ENCODE results near the gene PDZD4. TPM values are rescaled to one million over a fixed set of nuclear protein-coding genes. Genes with fewer than 3 reads are reported as not detected.
"Not testable (repeated sequence)": the region's sequence is repeated elsewhere in the genome, so short reads cannot be mapped to it uniquely, and the experiment has no call there.

The PDZD4 gene
- total RNA-seq, 1 donor from 2014 or later: 165 TPM

DNA sequence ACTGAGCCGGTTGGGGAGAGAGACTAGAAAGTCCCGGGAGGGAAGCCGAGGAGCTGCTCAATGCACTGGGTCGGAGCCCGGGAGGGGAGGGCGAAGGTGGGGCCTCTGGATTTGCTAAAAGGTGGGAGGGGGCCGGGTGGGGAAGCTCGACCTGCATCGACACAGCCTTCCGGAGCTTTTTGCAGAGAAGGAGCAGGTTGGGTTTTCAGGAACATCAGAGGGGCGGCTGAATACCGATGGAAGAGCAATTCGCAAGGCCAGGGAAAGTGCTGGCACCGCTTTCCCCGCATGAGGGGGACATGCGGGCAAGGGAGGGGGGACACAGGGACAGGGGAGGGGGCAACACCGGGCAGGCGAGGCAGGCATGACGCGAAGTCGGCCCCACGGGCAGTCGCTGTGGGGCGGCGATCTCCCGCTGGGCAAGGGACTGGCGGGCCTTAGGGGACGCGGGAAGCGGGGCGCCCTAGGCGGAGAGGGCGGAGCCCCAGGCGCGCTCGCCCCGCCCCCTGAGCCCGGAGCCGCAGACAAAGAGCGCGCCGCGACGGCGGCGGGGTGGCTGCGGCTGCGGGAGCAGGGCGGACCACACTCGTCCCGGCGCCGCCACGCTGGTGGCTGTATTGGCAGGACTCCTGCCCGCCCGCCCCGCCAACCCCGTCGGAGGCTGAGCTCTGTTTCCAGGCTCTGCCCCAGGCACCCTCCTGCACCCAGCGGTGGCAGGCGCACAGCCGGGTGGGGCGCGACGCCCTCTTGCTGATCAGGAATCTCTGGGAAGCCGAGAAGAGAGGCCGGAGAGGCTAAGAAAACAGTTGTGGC is 11.6 kb downstream of the PDZD4 start:
- peak; percentile 66 to 73 for DNase-seq (ENCODE audit: low spot score in 2 of 2)

DNA sequence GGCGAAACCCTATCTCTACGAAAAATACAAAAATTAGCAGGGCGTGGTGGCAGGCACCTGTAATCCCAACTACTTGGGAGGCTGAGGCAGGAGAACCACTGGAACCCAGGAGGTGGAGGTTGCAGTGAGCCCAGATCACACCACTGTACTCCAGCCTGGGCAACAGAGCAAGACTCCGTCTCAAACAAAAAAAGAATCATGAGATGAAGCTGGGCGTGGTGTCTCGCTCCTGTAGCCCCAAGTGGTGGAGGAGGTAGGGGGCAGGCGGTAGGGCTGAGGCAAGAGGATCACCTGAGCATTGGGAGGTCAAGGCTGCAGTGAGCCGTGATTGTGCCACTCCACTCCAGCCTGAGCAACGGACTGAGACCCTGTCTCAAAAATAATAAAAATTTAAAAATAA is 12.3 kb downstream of the PDZD4 start:
- not testable (repeated sequence) for DNase-seq (ENCODE audit: low spot score in 2 of 2); FAIRE-seq

More for the DNA sequence above, 11.6 kb downstream of the PDZD4 start:
- no peak for FAIRE-seq

DNA sequence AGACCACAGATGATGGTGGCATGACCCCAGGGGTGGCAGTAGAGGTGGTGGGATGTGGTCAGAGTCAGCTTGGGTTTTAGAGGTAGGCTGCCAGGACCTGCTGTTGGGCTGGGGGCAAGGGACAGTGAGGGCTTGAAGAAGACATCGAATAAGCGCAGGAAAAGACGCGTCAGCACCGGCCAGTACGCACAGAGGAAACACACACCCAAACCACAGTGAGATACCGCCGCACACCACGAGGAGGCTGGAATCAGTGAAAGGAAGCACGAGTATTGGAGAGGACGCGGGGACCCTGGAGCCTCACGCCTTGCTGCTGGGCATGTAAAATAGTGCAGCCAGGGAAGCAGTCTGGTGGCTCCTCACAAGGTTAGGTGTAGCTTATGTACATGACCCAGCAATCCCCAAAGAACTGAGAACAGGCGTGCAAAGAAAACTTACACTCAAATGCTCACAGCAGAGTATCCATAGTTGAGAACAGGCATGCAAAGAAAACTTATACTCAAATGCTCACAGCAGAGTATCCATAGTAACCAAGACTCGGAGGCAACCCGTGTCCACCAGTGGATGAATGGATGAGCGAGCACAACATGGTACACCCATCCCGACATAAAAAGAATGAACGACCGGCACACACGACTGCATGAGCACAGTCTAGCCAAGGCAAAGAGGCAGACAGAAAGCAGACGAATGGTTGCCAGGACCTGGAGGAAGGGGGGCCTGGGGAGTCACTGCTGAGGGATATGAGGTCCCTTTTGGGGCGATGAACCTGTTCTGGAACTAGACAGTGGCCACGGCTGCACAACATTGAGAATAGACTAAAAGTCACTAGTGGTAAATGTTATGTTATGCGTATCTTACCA is 13.3 kb downstream of the PDZD4 start:
- no peak for FAIRE-seq

DNA sequence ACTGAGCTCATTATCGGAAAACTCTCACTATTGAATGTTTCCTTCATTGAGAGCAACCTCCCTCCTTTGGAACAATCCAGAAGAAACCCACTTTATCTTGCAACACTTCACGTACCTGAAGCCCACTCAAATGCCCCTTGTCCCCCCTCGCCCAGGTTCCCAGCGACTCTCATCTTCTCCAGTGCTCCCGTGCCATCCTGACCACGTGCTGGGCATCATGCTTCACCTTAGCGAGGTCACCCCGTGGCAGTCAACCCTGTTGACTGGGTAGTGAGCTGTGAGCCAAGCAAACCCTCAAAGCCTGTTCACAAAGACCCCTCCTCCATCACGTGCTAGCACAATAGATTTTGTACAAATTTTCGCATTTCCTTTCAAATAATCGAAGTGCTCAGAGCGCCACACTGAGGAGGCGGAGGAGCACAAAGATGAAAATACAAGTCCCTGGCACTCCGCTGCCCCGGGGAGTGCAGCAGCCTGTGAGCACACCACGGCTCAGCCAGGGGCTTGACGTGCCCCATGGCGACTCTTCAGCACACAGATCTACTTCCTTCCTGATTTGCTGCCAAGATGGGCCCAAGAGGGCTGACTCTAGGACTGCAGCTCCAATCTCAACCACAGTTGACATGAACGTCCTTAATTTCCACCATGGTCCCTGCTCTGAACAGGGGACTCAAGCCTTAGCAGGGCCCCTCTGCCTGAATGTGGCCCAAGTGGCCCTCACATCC is 15.6 kb downstream of the PDZD4 start:
- FAIRE-seq: no peak

More for the DNA sequence above, 13.3 kb downstream of the PDZD4 start:
- DNase-seq (ENCODE audit: low spot score in 2 of 2): no peak

GRCh38 chrX:153813161-153813560 is 17.2 kb downstream of the PDZD4 start:
- DNase-seq (ENCODE audit: low spot score in 2 of 2): no peak
- no peak for FAIRE-seq

More for the DNA sequence above, 15.6 kb downstream of the PDZD4 start:
- DNase-seq (ENCODE audit: low spot score in 2 of 2): no peak

DNA sequence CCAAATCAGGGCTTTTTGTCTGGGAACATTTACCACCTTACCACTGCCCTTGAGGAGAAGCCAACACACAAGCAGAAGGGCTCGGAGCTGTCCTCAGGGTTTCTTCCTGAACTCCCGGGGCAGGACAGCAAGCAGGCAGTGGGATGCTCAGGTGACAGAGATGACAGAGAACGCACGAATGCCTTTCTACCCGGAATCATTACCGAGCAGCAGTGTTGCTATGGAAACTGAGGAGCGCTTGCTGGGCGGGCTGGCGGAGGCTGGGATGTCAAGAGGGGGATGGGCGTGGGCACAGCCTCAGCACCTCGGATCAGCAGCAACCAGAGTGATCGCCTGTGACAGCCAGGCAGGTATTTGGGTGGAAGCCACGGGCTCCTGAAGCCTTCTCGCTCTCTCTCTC is 18.1 kb downstream of the PDZD4 start:
- FAIRE-seq (no peak), DNase-seq (ENCODE audit: low spot score in 2 of 2) (no peak)

DNA sequence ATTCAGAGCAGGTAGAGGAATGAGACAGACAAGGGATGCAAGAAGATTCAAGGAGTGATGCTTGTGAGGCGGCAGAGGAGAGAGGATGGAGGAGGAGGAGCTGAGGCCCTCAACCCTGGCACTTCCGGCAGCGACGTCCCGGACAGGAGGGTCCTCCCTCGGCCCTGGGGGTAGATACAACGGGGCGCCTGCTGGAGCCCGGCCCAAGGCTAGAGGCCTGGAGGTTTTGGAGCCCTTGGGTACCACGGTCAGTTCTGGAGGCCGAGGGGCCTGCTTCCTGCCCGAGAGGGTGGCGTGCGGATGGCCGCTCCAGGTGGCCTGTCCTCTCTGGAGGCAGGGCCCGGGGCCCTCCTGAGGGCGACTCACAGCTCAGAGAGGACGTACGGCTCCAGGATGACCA is 22.4 kb downstream of the PDZD4 start:
- FAIRE-seq: no peak

GRCh38 chrX:153806999-153807575 is 23.3 kb downstream of the PDZD4 start:
- DNase-seq (ENCODE audit: low spot score in 2 of 2) (no peak), FAIRE-seq (no peak)

More for the DNA sequence above, 22.4 kb downstream of the PDZD4 start:
- DNase-seq (ENCODE audit: low spot score in 2 of 2): no peak

DNA sequence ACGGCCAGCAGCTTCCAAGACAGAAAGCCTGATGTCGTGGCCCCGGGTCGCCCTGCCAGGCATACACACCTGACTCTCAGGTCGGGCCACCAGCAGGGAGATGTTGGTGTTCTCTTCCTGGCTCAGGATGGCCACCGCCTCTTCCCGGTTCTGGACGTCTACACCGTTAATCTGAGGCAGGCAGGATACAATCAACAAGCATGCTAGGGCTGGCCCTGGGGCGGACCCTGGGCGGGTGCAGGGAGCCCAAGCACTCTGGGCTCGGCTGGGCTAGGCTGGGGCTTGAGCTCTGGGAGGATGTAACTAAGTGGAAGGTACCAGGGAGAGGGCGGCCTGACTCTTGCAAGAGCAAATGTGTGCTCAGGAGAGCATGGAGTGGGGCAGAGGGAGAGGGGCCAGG is 24.9 kb downstream of the PDZD4 start:
- no peak for FAIRE-seq
- no peak for DNase-seq (ENCODE audit: low spot score in 2 of 2)

- FAIRE-seq (no peak), DNase-seq (ENCODE audit: low spot score in 2 of 2) (no peak)
These were observed 25.7 kb downstream of the PDZD4 start for GRCh38 chrX:153804621-153805020.

DNA sequence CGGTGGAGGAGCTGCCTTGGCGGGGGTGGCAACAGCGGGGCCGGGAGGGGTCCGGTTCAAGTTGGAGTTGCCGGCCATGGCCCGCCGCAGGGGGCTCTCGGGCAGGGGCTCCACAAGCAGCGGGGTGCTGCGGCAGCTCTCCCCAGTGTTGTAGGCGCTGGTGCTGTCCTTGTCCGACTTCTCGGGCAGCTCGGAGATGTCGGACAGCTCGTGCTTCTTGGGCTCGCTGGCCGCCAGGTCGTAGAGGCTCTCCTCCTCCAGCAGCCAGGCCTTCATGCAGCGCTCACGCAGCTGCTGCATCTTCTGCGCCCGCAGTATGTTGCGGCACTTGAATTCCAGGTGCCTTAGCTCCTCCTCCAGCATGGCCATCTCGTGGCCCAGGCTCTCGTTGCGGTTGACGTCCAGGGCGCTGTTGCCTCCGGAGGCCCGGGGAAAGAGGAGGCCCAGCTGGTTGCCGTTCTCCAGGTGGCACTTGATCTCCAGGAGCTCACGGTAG is 26.2 kb downstream of the PDZD4 start:
- FAIRE-seq: no peak
- no peak for DNase-seq (ENCODE audit: low spot score in 2 of 2)

GRCh38 chrX:153803211-153804099 is 26.9 kb downstream of the PDZD4 start:
- no peak for DNase-seq (ENCODE audit: low spot score in 2 of 2)
- no peak for FAIRE-seq

- no peak for FAIRE-seq
These were observed 27.8 kb downstream of the PDZD4 start for GRCh38 chrX:153802513-153803045.

DNA sequence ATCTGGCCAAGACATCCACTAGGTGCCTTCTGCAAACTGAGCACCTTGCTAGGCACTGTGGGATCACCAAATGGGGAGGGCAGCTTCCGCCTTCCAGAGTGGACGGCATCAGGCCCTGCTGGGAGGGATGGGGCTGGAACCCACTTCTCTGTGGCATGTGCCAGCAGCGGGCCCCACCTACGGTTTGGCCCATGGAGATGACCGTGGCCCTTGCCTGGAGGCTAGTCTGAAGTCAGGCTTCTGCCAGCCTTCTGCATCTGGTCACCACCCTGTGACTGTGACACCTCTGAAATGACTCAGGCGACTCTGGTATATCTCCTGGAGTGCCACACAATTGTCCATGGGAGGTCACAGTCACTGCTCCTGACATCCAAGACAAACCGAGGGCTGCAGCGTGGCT is 28.7 kb downstream of the PDZD4 start:
- DNase-seq (ENCODE audit: low spot score in 2 of 2) (no peak), FAIRE-seq (no peak)

More at GRCh38 chrX:153802513-153803045, 27.8 kb downstream of the PDZD4 start:
- no peak for DNase-seq (ENCODE audit: low spot score in 2 of 2)

DNA sequence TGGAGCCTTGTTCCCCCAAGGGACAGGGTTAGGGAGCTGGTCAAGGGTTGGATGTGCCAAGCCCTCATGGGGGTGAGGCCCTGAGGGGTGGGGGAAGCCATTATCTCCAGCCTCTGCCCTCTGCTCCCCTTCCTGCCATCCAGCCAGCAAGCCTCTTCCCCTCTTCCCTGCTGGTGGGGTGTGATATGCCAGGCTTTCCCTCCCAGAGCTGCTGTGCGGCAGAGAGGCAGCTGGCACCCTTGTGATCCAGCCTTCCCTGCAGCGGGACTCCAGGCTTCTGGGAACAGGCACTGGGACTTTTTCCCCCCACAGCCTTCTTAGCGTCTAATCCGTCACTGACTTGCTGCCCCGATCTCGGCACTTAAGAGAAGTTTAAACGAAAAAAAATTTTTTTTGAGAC is 29.6 kb downstream of the PDZD4 start:
- DNase-seq (ENCODE audit: low spot score in 2 of 2) (no peak), FAIRE-seq (no peak)

DNA sequence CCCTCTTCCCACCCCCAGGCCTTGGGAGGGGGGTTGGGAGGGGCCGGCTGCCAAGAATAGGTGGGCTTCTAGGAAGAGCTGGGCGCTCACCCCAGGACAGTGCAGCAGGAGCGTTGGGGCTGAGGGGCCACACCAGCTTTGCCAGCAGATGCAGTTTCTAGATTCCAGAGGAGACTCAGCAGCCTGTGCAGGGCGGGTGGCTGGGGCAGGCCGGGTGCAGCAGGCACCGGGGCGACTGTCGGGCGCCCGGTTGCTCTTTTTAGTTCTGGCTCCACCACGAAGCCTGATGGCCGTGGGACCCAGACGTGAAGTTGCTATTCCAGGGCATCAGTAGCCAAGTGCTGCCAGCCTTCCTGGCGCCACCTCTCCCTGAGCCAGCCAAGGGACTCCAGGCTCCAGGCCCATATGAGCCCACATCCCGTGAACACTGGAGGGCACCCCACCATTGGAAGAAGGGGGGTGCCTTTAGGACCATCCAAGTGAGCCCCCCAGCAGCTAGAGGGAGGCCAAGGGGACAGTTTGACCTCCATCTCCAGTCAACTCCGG is 30.1 kb downstream of the PDZD4 start:
- FAIRE-seq: no peak
- no peak for DNase-seq (ENCODE audit: low spot score in 2 of 2)

- DNase-seq (ENCODE audit: low spot score in 2 of 2) (no peak), FAIRE-seq (no peak)
These were observed 31.0 kb downstream of the PDZD4 start for GRCh38 chrX:153799326-153799725.

DNA sequence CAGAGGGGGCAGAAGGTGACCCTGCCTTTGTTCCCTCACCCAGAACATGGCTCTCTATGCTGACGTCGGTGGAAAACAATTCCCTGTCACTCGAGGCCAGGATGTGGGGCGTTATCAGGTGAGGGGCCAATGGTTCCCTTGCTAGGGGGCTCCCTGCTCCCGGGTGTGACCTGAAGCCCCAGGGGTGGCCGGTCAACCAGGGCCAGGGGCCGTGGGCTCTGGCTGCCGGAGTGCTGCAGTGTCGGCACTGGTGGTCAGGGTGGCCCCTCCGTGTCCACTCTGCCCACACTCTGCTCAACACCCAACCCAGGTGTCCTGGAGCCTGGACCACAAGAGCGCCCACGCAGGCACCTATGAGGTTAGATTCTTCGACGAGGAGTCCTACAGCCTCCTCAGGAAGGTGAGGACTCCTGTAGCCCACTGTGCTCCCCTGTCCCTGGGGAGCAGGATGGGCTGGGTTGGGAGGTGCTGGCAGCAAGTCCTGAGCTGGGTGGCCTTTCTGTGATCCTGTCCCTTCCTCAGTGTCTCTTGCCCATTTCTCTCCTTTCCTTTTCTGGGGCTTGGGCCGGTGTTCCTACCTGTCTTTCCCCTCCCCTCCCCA is 32.8 kb downstream of the PDZD4 start:
- no peak for DNase-seq (ENCODE audit: low spot score in 2 of 2)
- no peak for FAIRE-seq

All from frontal cortex (tissue), 4 donors.